H1 (cell line): Measurements from ENCODE around the gene OSTF1. TPM values are rescaled to one million over a fixed set of nuclear protein-coding genes. Genes with fewer than 3 reads are reported as not detected.

Source experiments
- CTCF ChIA-PET: fragments of 300-600 bp; sonication (Branson Sonifier 250); formaldehyde crosslinking; loops from one replicate; lab custom pipeline; 2021; ENCODE audit not compliant: partially characterized antibody; lab: Charles Lee
- POLR2A ChIA-PET: fragments of 300-600 bp; sonication (Branson Sonifier 250); formaldehyde crosslinking; loops from one replicate; lab custom pipeline; 2021; ENCODE audit warnings: inconsistent platforms; ENCODE audit not compliant: partially characterized antibody; lab: Charles Lee
- DNase-seq, 2 experiments: peaks; one replicate each; pipeline versions ENCODE4 v3.0.0 to v3.0.0-alpha.2; 2010 to 2022; ENCODE audit warnings: low spot score in 2 of 2, low read depth in 1 of 2, mixed read lengths in 1 of 2
- FAIRE-seq: peaks from 2 replicates; lab custom pipeline; 2011; peaks lifted over from hg19 to GRCh38; lab: Jason Lieb, UNC
- H2AFZ ChIP-seq: 2 replicates; pipeline ENCODE4 v1.8.1; 2012; ENCODE audit warnings: low read length, inconsistent platforms
- H2AK5ac ChIP-seq: 2 replicates; pipeline ENCODE4 v1.6.1; 2013; ENCODE audit warnings: low read depth, low read length
- H2BK120ac ChIP-seq: replicated peaks from 2 replicates; pipeline ENCODE3; 2013; ENCODE audit warnings: low read depth, low read length, inconsistent platforms
- H2BK12ac ChIP-seq: 2 replicates; pipeline ENCODE4 v1.6.1; 2013; ENCODE audit warnings: low read depth, low read length
- H2BK15ac ChIP-seq: 2 replicates; pipeline ENCODE4 v1.6.1; 2013; ENCODE audit warnings: low read length
- H2BK20ac ChIP-seq: 2 replicates; pipeline ENCODE4 v1.6.1; 2013; ENCODE audit warnings: low read length
- H2BK5ac ChIP-seq: 2 replicates; pipeline ENCODE4 v1.6.1; 2013; ENCODE audit warnings: low read depth, low read length
- H3K14ac ChIP-seq: 2 replicates; pipeline ENCODE4 v1.6.1; 2013; ENCODE audit warnings: inconsistent platforms; ENCODE audit not compliant: insufficient read length
- H3K18ac ChIP-seq: 2 replicates; pipeline ENCODE4 v1.6.1; 2013; ENCODE audit warnings: low read length; ENCODE audit errors: extremely low read depth
- H3K23ac ChIP-seq: 2 replicates; pipeline ENCODE4 v1.6.1; 2013; ENCODE audit warnings: inconsistent platforms; ENCODE audit not compliant: insufficient read length
- H3K23me2 ChIP-seq: 2 replicates; pipeline ENCODE4 v1.6.1; 2013; ENCODE audit warnings: low read depth, low read length
- H3K27ac ChIP-seq: 2 replicates; pipeline ENCODE4 v1.6.1; 2011; ENCODE audit warnings: low read depth, low read length, inconsistent platforms
- H3K27me3 ChIP-seq, 4 experiments: replicated peaks in 1 of 4; 1 replicate in 1 of 4; 2 replicates in 3 of 4; pipeline versions ENCODE4 v1.6.1 to v1.8.1; 2011 to 2013; ENCODE audit warnings: low read length in 3 of 4, mild to moderate bottlenecking in 3 of 4, inconsistent platforms in 2 of 4, mixed read lengths in 2 of 4, moderate library complexity in 1 of 4; ENCODE audit not compliant: control insufficient read depth in 3 of 4, insufficient read depth in 3 of 4; ENCODE audit errors: extremely low read depth in 1 of 4
- H3K36me3 ChIP-seq, 4 experiments: 2 replicates each; pipeline versions ENCODE4 v1.6.1 to v1.8.1; 2011 to 2013; ENCODE audit warnings: mild to moderate bottlenecking in 4 of 4, low read length in 3 of 4, moderate library complexity in 2 of 4, control low read depth in 1 of 4, inconsistent platforms in 1 of 4; ENCODE audit not compliant: insufficient read depth in 4 of 4, control insufficient read depth in 2 of 4
- H3K4ac ChIP-seq: replicated peaks from 2 replicates; pipeline ENCODE3; 2013; ENCODE audit warnings: low read length, low read depth, mixed read lengths, inconsistent platforms; ENCODE audit not compliant: insufficient read length
- H3K4me1 ChIP-seq, 4 experiments: replicated peaks in 1 of 4; 1 replicate in 1 of 4; 2 replicates in 3 of 4; pipeline versions ENCODE4 v1.6.1 to v1.8.1; 2011 to 2013; ENCODE audit warnings: low read length in 3 of 4, inconsistent platforms in 2 of 4, mixed read lengths in 1 of 4; ENCODE audit not compliant: insufficient read depth in 4 of 4, control insufficient read depth in 3 of 4
- H3K4me2 ChIP-seq, 2 experiments: 2 replicates each; pipeline versions ENCODE4 v1.6.1 to v1.8.1; 2011 to 2013; ENCODE audit warnings: low read depth in 2 of 2, low read length in 2 of 2, control low read depth in 1 of 2, inconsistent platforms in 1 of 2, mild to moderate bottlenecking in 1 of 2; ENCODE audit not compliant: insufficient read depth in 1 of 2
- H3K4me3 ChIP-seq, 4 experiments: fragments of 200-600, 300-600 bp in 1 of 4; sonication (generic), shearing (Covaris generic), sonication (Bioruptor Twin) in 1 of 4; 2 replicates each; pipeline versions ENCODE4 v1.5.1 to v1.8.1; 2011 to 2016; ENCODE audit warnings: low read length in 4 of 4, low read depth in 3 of 4, control low read depth in 2 of 4, inconsistent platforms in 2 of 4, mild to moderate bottlenecking in 2 of 4, mixed read lengths in 1 of 4, moderate library complexity in 1 of 4; ENCODE audit not compliant: insufficient read depth in 2 of 4; ENCODE audit errors: extremely low read depth in 1 of 4
- H3K56ac ChIP-seq: replicated peaks from 2 replicates; pipeline ENCODE3; 2013; ENCODE audit warnings: low read depth, mild to moderate bottlenecking, mixed read lengths, low read length, inconsistent platforms; ENCODE audit not compliant: insufficient read length
- H3K79me1 ChIP-seq: 2 replicates; pipeline ENCODE4 v1.6.1; 2013; ENCODE audit warnings: low read depth, low read length, control low read depth
- H3K79me2 ChIP-seq, 2 experiments: 2 replicates each; pipeline versions ENCODE4 v1.6.1 to v1.8.1; 2012 to 2013; ENCODE audit warnings: low read length in 2 of 2, mild to moderate bottlenecking in 2 of 2, inconsistent platforms in 1 of 2; ENCODE audit not compliant: insufficient read depth in 2 of 2, control insufficient read depth in 1 of 2
- H3K9ac ChIP-seq, 4 experiments: replicated peaks in 1 of 4; 1 replicate in 1 of 4; 2 replicates in 3 of 4; pipeline versions ENCODE4 v1.6.1 to v1.8.1; 2011 to 2013; ENCODE audit warnings: low read depth in 3 of 4, low read length in 3 of 4, control low read depth in 2 of 4, mild to moderate bottlenecking in 2 of 4, moderate library complexity in 2 of 4, inconsistent platforms in 1 of 4; ENCODE audit errors: extremely low read depth in 1 of 4
- H3K9me3 ChIP-seq, 2 experiments: 2 replicates each; pipeline versions ENCODE4 v1.6.1 to v1.8.1; 2012 to 2013; ENCODE audit warnings: mild to moderate bottlenecking in 2 of 2, moderate library complexity in 2 of 2, control low read depth in 1 of 2, inconsistent platforms in 1 of 2, low read depth in 1 of 2, low read length in 1 of 2, mixed read lengths in 1 of 2; ENCODE audit not compliant: insufficient read depth in 2 of 2
- H4K20me1 ChIP-seq, 2 experiments: replicated peaks in 1 of 2; 2 replicates each; pipeline versions ENCODE3 to v1.8.1; 2011 to 2013; ENCODE audit warnings: inconsistent platforms in 2 of 2, low read length in 2 of 2, mild to moderate bottlenecking in 1 of 2; ENCODE audit not compliant: insufficient read depth in 2 of 2, control insufficient read depth in 1 of 2
- H4K5ac ChIP-seq: 2 replicates; pipeline ENCODE4 v1.6.1; 2013; ENCODE audit warnings: low read length, low read depth, mixed read lengths, inconsistent platforms; ENCODE audit not compliant: insufficient read length
- H4K8ac ChIP-seq: 2 replicates; pipeline ENCODE4 v1.8.0; 2013; ENCODE audit warnings: mild to moderate bottlenecking, moderate library complexity, low read length, inconsistent platforms; ENCODE audit not compliant: insufficient read depth; ENCODE audit errors: extremely low read depth
- H4K91ac ChIP-seq: replicated peaks from 2 replicates; pipeline ENCODE3; 2013; ENCODE audit warnings: low read length, mixed read lengths, inconsistent platforms; ENCODE audit not compliant: insufficient read length
- BRCA1 ChIP-seq: IDR thresholded peaks from 2 replicates; pipeline ENCODE4 v1.6.1; 2012; ENCODE audit warnings: low read depth, low read length, improper control_type of control experiment
- CEBPB ChIP-seq: IDR thresholded peaks from 2 replicates; pipeline ENCODE4 v1.6.1; 2012; ENCODE audit warnings: low read depth, low read length
- RNF2 ChIP-seq: fragments of 200-900, 300-1000 bp; sonication (generic); IDR thresholded peaks from 2 replicates; pipeline ENCODE4 v1.7.1; 2016; ENCODE audit warnings: borderline replicate concordance, low read depth, mild to moderate bottlenecking, antibody characterized with exemption, low read length; ENCODE audit not compliant: poor library complexity, severe bottlenecking; ENCODE audit errors: missing control alignments
- RXRA ChIP-seq: IDR thresholded peaks from 2 replicates; pipeline ENCODE4 v1.6.1; 2011; ENCODE audit warnings: low read depth, mild to moderate bottlenecking, low read length, moderate library complexity; ENCODE audit not compliant: insufficient read depth
- SAP30 ChIP-seq: fragments of 300-600 bp; sonication (generic); IDR thresholded peaks from 2 replicates; pipeline ENCODE4 v1.7.1; 2012; ENCODE audit warnings: low read length, moderate library complexity, mild to moderate bottlenecking, inconsistent platforms; ENCODE audit not compliant: insufficient read depth, insufficient replicate concordance
- SIN3A ChIP-seq, 2 experiments: IDR thresholded peaks in 1 of 2; conservative IDR thresholded peaks in 1 of 2; 2 replicates each; pipeline ENCODE4 v1.6.1; 2011 to 2012; ENCODE audit warnings: low read length in 2 of 2, improper control_type of control experiment in 1 of 2, low read depth in 1 of 2, mild to moderate bottlenecking in 1 of 2
- WGBS, 2 experiments: shearing (Covaris generic) in 1 of 2; methylation state at CpG; one replicate each; pipeline versions ENCODE4 v1.1.6 to v1.1.7; 2013 to 2015; ENCODE audit warnings: low lambda C conversion rate in 2 of 2, mixed read lengths in 2 of 2, inconsistent platforms in 1 of 2, low coverage in 1 of 2, missing lambda C conversion rate in 1 of 2; ENCODE audit not compliant: insufficient replicate concordance in 2 of 2, insufficient coverage in 1 of 2, insufficient read length in 1 of 2; ENCODE audit errors: extremely low coverage in 1 of 2, missing lambda C conversion rate in 1 of 2; 5-methylcytosine and 5-hydroxymethylcytosine counted together
- polyA plus RNA-seq, 7 experiments: library from polyadenylated mRNA; depleted of rRNA in 3 of 7; stranded (reverse) in 5 of 7; unstranded in 2 of 7; fragments of >200 nt in 5 of 7; fragments of 200-250 nt in 2 of 7; gene quantifications; 1 replicate in 5 of 7; 2 replicates in 1 of 7; 4 replicates in 1 of 7; pipeline versions ENCODE4 v1.2.1 to v1.2.3, GENCODE V29; 2011 to 2013; ENCODE audit warnings: missing spikeins in 2 of 7, mixed read lengths in 2 of 7
- total RNA-seq: library from RNA; stranded (reverse); fragmentation: NEBNext Ultra II Directional; extraction: Animal tissue kit (Norgen Biotek cat#: 25700); gene quantifications from 2 replicates; pipeline ENCODE4 v1.2.1, GENCODE V29; 2021

Gene OSTF1
- total and polyA plus RNA-seq, 2 of the 8 experiments (the other 6 are each of a cell fraction or from before 2014, with no cell fraction given), result 5.0 to 18.9 TPM

DNA sequence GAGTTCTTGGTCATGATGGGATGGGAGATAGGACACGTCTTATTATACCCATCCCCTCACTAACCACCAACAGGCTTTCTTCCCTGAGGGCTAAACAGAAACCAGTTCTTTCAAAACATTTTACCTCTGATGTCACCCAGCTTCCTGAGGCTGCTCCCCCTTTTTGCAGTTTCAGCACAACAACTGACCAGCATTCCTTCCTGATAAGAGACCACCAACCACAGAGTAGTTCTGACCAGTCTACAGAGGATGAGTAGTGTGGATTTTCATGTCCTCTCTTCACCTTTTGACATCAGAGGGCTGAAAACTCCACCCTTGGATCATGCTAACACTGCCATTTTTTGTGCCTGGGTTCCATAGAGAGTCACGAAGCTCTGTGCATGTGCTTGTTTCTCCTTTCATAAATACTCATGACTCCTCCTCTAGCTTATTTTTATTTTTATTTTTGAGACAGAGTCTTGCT lies 82.6 kb downstream of the OSTF1 start:
- H3K9ac ChIP-seq, result no peak overlapping the region
- H3K56ac ChIP-seq, result no peak overlapping the region
- ChIA-PET POLR2A (no interaction called here), CTCF (interaction anchor here (1.9 to 8.9 kb wide), 2 partner anchors 15 to 31 kb away, joined by 4 to 61 read pairs; no protein-coding TSS in a partner anchor)
- H2BK20ac ChIP-seq, result no peak overlapping the region; the same call in 1 of the 2 replicates
- no peak overlapping the region for H2BK15ac ChIP-seq
- H3K79me1 ChIP-seq, result no peaks in the 10 kb centered on the region
- H3K27me3 ChIP-seq, result no peaks in the 10 kb centered on the region
- no peak overlapping the region for H2BK12ac ChIP-seq
- H3K4ac ChIP-seq, result no peak overlapping the region
- H4K8ac ChIP-seq, result no peak overlapping the region
- no peak for DNase-seq
- no peak for FAIRE-seq
- H2BK120ac ChIP-seq, result no peak overlapping the region
- WGBS, 2 experiments, result 94% methylated on average over 2 of the region's 2 CpGs; no CpG with 5 or more reads in 1 of the 2 experiments
- H3K9me3 ChIP-seq, result peaks cover 0 to 4% of the 10 kb centered on the region in 2 experiments; a peak in 3 of 4 replicates
- no peak overlapping the region for H3K4me3 ChIP-seq
- no peak overlapping the region for H3K18ac ChIP-seq
- no peak overlapping the region for H2AFZ ChIP-seq
- H3K23me2 ChIP-seq, result no peaks in the 10 kb centered on the region; the same call in 1 of the 2 replicates
- no peak overlapping the region for H3K14ac ChIP-seq
- no peak overlapping the region for H2BK5ac ChIP-seq
- H4K5ac ChIP-seq, result no peak overlapping the region
- no peaks in the 10 kb centered on the region for H3K79me2 ChIP-seq
- peaks cover 0 to 2% (median 0%) of the 10 kb centered on the region in 4 experiments; a peak in 1 of 7 replicates for H3K4me1 ChIP-seq
- H3K23ac ChIP-seq, result no peak overlapping the region
- no peak for TF ChIP-seq SIN3A (conservative IDR thresholded peaks at IDR 0.05 in 1 of 2, IDR thresholded peaks at IDR 0.05 in 1 of 2; ENCODE audit: low read depth in 1 of 2, low read length in 2 of 2)
- TF ChIP-seq SAP30, result no peak
- TF ChIP-seq BRCA1, result no peak
- TF ChIP-seq RNF2, result no peak
- TF ChIP-seq RXRA, result no peak
- TF ChIP-seq CEBPB, result no peak
- H3K4me2 ChIP-seq, result no peak overlapping the region
- no peak overlapping the region for H2AK5ac ChIP-seq
- H3K27ac ChIP-seq, result no peak overlapping the region
- H4K91ac ChIP-seq, result no peak overlapping the region
- no peaks in the 10 kb centered on the region for H3K36me3 ChIP-seq
- H4K20me1 ChIP-seq, result no peaks in the 10 kb centered on the region
